HL-60 (cell line): ENCODE data around the gene TMEM74B.
"Not testable (repeated sequence)": the region's sequence is repeated elsewhere in the genome, so short reads cannot be mapped to it uniquely, and the experiment has no call there.

ENCODE experiments used
- DNase-seq, 2 experiments: peaks; one replicate each; pipeline ENCODE4 v3.0.0-alpha.2; 2010 to 2020; ENCODE audit warnings: low read depth in 1 of 2, low spot score in 1 of 2
- H3K27ac ChIP-seq: fragments of 250-450 bp; sonication (Bioruptor Pico); replicated peaks from 2 replicates; pipeline ENCODE4 v1.5.1; 2020; ENCODE audit warnings: mild to moderate bottlenecking, moderate library complexity
- H3K27me3 ChIP-seq: fragments of 250-450 bp; sonication (Bioruptor Pico); 2 replicates; pipeline ENCODE4 v1.5.1; 2021; ENCODE audit warnings: mild to moderate bottlenecking, moderate library complexity; ENCODE audit not compliant: insufficient read depth, poor library complexity, severe bottlenecking
- H3K4me3 ChIP-seq: replicated peaks from 2 replicates; pipeline ENCODE4 v1.5.1; 2011; ENCODE audit warnings: mild to moderate bottlenecking, control low read depth, low read length; ENCODE audit not compliant: insufficient read depth
- CTCF ChIP-seq: IDR thresholded peaks from one replicate; pipeline ENCODE4 v1.5.1; 2011; ENCODE audit warnings: low read length, control low read depth, inconsistent platforms; ENCODE audit not compliant: insufficient read depth
- GABPA ChIP-seq: IDR thresholded peaks from 2 replicates; pipeline ENCODE4 v1.6.1; 2012; ENCODE audit warnings: low read depth
- POLR2AphosphoS5 ChIP-seq: IDR thresholded peaks from 2 replicates; pipeline ENCODE4 v1.6.1; 2012; ENCODE audit warnings: low read depth
- REST ChIP-seq: IDR thresholded peaks from 2 replicates; pipeline ENCODE4 v1.6.1; 2012; ENCODE audit warnings: low read depth; ENCODE audit not compliant: insufficient replicate concordance
- SPI1 ChIP-seq: IDR thresholded peaks from 2 replicates; pipeline ENCODE4 v1.6.1; 2012; ENCODE audit warnings: low read depth, mild to moderate bottlenecking, borderline replicate concordance

TMEM74B gene

GRCh38 chr20:1150968-1151367 lies 33.8 kb downstream of the TMEM74B start:
- DNase-seq, result no peak
- no peak for TF ChIP-seq POLR2AphosphoS5
- no peak for TF ChIP-seq CTCF
- no peak for TF ChIP-seq REST
- no peak for TF ChIP-seq GABPA
- no peak for TF ChIP-seq SPI1
- no peaks in the 10 kb centered on the region for H3K27me3 ChIP-seq
- no peak overlapping the region for H3K27ac ChIP-seq
- H3K4me3 ChIP-seq, result no peak overlapping the region

GRCh38 chr20:1150218-1150617 lies 34.6 kb downstream of the TMEM74B start:
- no peak overlapping the region for H3K4me3 ChIP-seq
- no peaks in the 10 kb centered on the region for H3K27me3 ChIP-seq
- no peak for DNase-seq
- TF ChIP-seq REST (no peak), SPI1 (no peak), GABPA (no peak), CTCF (no peak), POLR2AphosphoS5 (no peak)
- no peak overlapping the region for H3K27ac ChIP-seq

GRCh38 chr20:1149812-1150211 lies 35.0 kb downstream of the TMEM74B start:
- not testable (repeated sequence) for H3K27ac ChIP-seq, H3K27me3 ChIP-seq, H3K4me3 ChIP-seq, DNase-seq

- Histone ChIP-seq H3K27ac (no peak overlapping the region), H3K4me3 (no peak overlapping the region), H3K27me3 (no peaks in the 10 kb centered on the region)
- TF ChIP-seq GABPA (no peak), SPI1 (no peak), POLR2AphosphoS5 (no peak), REST (no peak), CTCF (no peak)
- no peak for DNase-seq
Observed at GRCh38 chr20:1146957-1147356, 37.8 kb downstream of the TMEM74B start.
